Left ventricle myocardium inferior (tissue), 1 donor: Measurements from ENCODE around the gene ACTMAP. TPM values are rescaled to one million over a fixed set of nuclear protein-coding genes. Genes with fewer than 3 reads are reported as not detected.

ENCODE experiments used
- DNase-seq: peaks from one replicate; pipeline ENCODE4 v3.0.0-alpha.2; 2020
- H3K27ac ChIP-seq: fragments of 200-600 bp; replicated peaks from 2 replicates; pipeline ENCODE4 v1.8.0; 2021
- H3K27me3 ChIP-seq: fragments of 200-600 bp; 2 replicates; pipeline ENCODE4 v1.8.0; 2021; ENCODE audit warnings: low read depth
- H3K36me3 ChIP-seq: fragments of 200-600 bp; 2 replicates; pipeline ENCODE4 v1.8.0; 2021
- H3K4me1 ChIP-seq: fragments of 200-600 bp; 2 replicates; pipeline ENCODE4 v1.8.0; 2021
- H3K4me3 ChIP-seq: fragments of 200-600 bp; 2 replicates; pipeline ENCODE4 v1.8.0; 2021; ENCODE audit warnings: mild to moderate bottlenecking, moderate library complexity
- H3K9me3 ChIP-seq: fragments of 200-600 bp; replicated peaks from 2 replicates; pipeline ENCODE4 v1.8.0; 2021
- intact Hi-C: fragments of 100-400 bp; cut with micrococcal nuclease; formaldehyde crosslinking; loops from one replicate; pipeline ENCODE4 v1.11.0; 2022
- total RNA-seq: library from RNA; stranded (reverse); fragmentation: NEBNext Ultra II Directional; extraction: Animal tissue kit (Norgen Biotek cat#: 25700); gene quantifications from one replicate; pipeline ENCODE4 v1.2.1, GENCODE V29; 2021
- TF ChIP-seq, protein P1 (sequence below): fragments of 200-600 bp; IDR thresholded peaks from 2 replicates; pipeline ENCODE4 v1.8.0; 2021; ENCODE audit warnings: antibody characterized with exemption, mild to moderate bottlenecking, borderline replicate concordance
- donor health status: DM: no; HTN: yes; CAD: no; lungs with severe emphysema.

The ACTMAP gene
- total RNA-seq, 1 donor from 2014 or later, result 7.4 TPM

DNA sequence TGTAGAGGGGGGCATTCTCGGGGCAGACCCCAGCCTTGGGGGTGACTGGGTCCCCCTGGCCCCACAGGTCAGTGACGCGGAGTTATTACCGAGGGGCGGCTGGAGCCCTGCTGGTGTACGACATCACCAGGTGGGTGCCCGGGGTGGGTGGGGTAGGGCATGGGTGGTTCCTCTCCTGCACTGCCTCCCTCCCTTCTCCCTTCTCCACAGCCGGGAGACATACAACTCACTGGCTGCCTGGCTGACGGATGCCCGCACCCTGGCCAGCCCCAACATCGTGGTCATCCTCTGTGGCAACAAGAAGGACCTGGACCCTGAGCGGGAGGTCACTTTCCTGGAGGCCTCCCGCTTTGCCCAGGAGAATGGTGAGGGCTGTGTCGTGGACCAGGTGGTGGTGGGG is 33.4 kb upstream of the ACTMAP start:
- intact Hi-C loops, result no loop called here
- H3K27me3 ChIP-seq, result no peaks in the 10 kb centered on the region
- peaks cover 7% of the 10 kb centered on the region for H3K36me3 ChIP-seq
- H3K4me3 ChIP-seq, result no peak overlapping the region
- no peak for DNase-seq
- no peaks in the 10 kb centered on the region for H3K9me3 ChIP-seq
- TF ChIP-seq, protein P1, sequence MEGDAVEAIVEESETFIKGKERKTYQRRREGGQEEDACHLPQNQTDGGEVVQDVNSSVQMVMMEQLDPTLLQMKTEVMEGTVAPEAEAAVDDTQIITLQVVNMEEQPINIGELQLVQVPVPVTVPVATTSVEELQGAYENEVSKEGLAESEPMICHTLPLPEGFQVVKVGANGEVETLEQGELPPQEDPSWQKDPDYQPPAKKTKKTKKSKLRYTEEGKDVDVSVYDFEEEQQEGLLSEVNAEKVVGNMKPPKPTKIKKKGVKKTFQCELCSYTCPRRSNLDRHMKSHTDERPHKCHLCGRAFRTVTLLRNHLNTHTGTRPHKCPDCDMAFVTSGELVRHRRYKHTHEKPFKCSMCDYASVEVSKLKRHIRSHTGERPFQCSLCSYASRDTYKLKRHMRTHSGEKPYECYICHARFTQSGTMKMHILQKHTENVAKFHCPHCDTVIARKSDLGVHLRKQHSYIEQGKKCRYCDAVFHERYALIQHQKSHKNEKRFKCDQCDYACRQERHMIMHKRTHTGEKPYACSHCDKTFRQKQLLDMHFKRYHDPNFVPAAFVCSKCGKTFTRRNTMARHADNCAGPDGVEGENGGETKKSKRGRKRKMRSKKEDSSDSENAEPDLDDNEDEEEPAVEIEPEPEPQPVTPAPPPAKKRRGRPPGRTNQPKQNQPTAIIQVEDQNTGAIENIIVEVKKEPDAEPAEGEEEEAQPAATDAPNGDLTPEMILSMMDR, result no peak
- peaks cover 6% of the 10 kb centered on the region for H3K4me1 ChIP-seq
- H3K27ac ChIP-seq, result no peak overlapping the region

DNA sequence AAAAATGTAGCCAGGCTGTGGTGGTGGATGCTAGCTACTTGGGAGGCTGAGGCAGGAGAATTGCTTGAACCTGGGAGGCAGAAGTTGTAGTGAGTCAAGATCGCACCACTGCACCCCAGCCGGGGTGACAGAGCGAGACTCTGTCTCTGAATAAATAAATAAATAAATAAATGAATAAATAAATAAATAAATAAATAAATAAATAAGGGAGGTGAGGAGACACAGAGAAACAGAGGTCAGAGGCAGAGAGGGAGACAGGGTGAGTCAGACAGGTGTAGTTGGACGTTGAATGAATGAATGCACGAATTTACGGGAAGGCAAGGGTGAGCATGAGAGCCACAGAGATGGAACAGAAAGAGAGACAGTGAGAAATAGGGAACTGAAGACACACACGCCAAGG is 30.9 kb upstream of the ACTMAP start:
- no peak overlapping the region for H3K4me3 ChIP-seq
- peaks cover 19% of the 10 kb centered on the region for H3K4me1 ChIP-seq
- intact Hi-C loops, result no loop called here
- no peak overlapping the region for H3K27ac ChIP-seq
- no peaks in the 10 kb centered on the region for H3K9me3 ChIP-seq
- no peaks in the 10 kb centered on the region for H3K36me3 ChIP-seq
- TF ChIP-seq, protein P1, result no peak
- DNase-seq, result no peak
- H3K27me3 ChIP-seq, result no peaks in the 10 kb centered on the region

DNA sequence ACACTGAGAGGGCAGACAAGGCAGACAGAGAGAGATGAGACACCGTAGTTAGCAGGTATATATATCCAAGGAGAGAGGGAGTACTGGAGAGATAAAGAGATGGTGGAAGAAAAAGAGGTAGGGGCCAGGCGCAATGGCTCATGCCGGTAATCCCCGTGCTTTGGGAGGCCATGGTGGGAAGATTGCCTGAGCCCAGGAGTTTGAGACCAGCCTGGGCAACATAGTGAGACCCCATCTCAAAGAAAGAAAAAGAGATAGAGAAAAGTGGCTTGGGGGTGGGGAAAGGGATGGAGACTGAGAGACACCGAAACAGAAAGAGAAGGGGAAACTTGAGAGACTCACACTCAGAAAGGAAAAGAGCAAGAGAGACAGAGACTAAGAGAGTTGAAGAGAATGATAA is 30.3 kb upstream of the ACTMAP start:
- Histone ChIP-seq H3K36me3 (no peaks in the 10 kb centered on the region), H3K4me1 (peaks cover 19% of the 10 kb centered on the region), H3K27me3 (no peaks in the 10 kb centered on the region), H3K27ac (no peak overlapping the region), H3K9me3 (no peaks in the 10 kb centered on the region), H3K4me3 (no peak overlapping the region)
- TF ChIP-seq, protein P1, result no peak
- intact Hi-C loops, result no loop called here
- DNase-seq, result no peak

- TF ChIP-seq, protein P1, result no peak
- no peak for DNase-seq
- intact Hi-C loops, result no loop called here
- Histone ChIP-seq H3K36me3 (no peaks in the 10 kb centered on the region), H3K9me3 (no peaks in the 10 kb centered on the region), H3K27me3 (no peaks in the 10 kb centered on the region), H3K4me1 (peaks cover 19% of the 10 kb centered on the region), H3K4me3 (peak overlapping the region; percentile 79), H3K27ac (peak overlapping the region; percentile 95)
Measured at GRCh38 chr19:40778706-40779284, 28.5 kb upstream of the ACTMAP start.

GRCh38 chr19:40777937-40778705 is 27.8 kb upstream of the ACTMAP start, which contains the start of gene RAB4B:
RAB4B (plus strand) TSS chr19:40778247; CDS start chr19:40778376, 129 bp downstream.
- Histone ChIP-seq H3K4me3 (peak within 1 kb of the TSS; percentile 79), H3K4me1 (peaks cover 19% of the 10 kb centered on the region), H3K27me3 (no peaks in the 10 kb centered on the region), H3K9me3 (no peaks in the 10 kb centered on the region), H3K36me3 (no peaks in the 10 kb centered on the region), H3K27ac (peak within 1 kb of the TSS; percentile 95)
- intact Hi-C loops, result no loop called here
- peak; percentile 100 for DNase-seq
- TF ChIP-seq, protein P1, result no peak
